Erythroblast (primary cell): ENCODE results near the gene BICC1.

ENCODE experiments used
- GATA1 ChIP-seq: IDR thresholded peaks from 2 replicates; pipeline ENCODE4 v1.6.1; 2011; ENCODE audit warnings: low read depth, mild to moderate bottlenecking, control low read depth, low read length, moderate library complexity
- POLR2A ChIP-seq: IDR thresholded peaks from 2 replicates; pipeline ENCODE4 v1.6.1; 2011; ENCODE audit warnings: mild to moderate bottlenecking, low read length

- no peak for TF ChIP-seq POLR2A
- TF ChIP-seq GATA1 = no peak
Observed at GRCh38 chr10:58625070-58625469, 112.4 kb downstream of the BICC1 start.
